GM12872 (cell line): Measurements from ENCODE around the gene CCNK.
A peak's percentile ranks its signal among the peaks of the same experiment; 100 is the strongest.

ENCODE experiments used
- TF ChIP-seq, protein P1 (sequence below): IDR thresholded peaks from 3 replicates; pipeline ENCODE4 v1.5.1; 2011; ENCODE audit warnings: low read depth, mild to moderate bottlenecking, low read length, moderate library complexity; ENCODE audit not compliant: insufficient read depth

CCNK gene

DNA sequence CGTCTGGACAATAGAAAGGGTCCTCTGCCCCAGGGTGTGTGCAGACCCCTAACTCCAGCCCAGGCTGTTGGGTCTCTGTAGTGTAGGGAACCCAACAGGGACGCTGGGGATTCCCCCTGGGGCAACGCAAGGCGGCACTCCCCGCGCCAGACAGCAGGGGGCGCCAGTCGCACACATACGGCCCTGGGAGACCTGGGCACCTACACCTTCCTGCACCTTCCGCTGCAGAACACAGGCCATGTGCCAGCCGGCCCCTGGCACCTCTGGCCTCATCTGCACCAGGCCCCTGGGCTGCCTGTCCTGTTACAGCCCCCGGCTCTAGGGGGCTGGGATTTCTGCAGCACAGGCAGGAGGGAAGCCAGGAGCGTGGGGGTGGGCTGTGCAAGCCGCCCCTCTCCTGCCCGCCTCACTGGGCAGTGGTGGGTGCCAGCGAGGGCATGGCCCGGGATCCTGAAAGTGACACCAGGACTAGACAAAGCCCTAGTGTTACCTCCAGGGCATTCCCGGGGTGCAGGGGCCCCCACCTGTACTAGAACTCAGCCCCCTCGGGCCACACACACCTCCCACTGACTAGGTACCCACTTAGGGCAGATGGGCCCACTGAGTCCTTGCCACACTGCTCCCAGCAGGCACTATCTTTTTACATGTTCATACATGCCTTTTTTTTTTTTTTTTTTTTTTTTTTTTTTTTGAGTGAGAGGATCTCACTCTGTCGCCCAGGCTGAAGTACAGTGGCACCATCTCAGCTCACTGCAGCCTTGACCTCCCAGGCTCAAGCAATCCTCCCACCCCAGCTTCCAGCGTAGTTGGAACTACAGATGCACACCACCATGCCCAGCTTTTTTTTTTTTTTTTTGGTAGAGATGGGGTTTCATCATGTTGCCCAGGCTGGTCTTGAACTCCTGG, 37.5 kb downstream of the CCNK start:
- TF ChIP-seq, protein P1, sequence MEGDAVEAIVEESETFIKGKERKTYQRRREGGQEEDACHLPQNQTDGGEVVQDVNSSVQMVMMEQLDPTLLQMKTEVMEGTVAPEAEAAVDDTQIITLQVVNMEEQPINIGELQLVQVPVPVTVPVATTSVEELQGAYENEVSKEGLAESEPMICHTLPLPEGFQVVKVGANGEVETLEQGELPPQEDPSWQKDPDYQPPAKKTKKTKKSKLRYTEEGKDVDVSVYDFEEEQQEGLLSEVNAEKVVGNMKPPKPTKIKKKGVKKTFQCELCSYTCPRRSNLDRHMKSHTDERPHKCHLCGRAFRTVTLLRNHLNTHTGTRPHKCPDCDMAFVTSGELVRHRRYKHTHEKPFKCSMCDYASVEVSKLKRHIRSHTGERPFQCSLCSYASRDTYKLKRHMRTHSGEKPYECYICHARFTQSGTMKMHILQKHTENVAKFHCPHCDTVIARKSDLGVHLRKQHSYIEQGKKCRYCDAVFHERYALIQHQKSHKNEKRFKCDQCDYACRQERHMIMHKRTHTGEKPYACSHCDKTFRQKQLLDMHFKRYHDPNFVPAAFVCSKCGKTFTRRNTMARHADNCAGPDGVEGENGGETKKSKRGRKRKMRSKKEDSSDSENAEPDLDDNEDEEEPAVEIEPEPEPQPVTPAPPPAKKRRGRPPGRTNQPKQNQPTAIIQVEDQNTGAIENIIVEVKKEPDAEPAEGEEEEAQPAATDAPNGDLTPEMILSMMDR, result peak; percentile 97

DNA sequence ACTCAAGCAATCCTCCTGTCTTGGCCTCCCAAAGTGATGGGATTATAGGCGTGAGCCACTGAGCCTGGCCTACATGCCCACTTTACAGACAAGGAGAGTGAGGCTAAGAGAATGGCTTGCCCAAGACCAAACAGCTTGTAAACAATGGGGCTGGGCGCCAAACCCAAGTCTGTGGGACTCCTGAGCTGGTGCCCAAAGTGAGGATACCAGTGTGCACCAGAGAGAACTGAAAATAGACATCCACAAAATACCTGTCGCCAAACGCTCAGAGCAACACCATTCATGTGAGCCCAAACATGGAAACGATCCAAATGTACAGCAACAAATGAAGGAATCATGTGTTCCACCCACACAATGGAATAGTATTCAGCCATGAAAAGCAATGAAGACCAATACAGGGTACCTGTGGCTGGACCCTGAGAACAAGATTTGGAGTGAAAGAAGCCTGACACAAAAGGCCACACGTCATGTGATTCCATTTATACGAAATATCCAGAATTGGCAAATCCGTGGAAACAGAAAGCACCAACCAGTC, 38.2 kb downstream of the CCNK start:
- TF ChIP-seq, protein P1, result no peak

DNA sequence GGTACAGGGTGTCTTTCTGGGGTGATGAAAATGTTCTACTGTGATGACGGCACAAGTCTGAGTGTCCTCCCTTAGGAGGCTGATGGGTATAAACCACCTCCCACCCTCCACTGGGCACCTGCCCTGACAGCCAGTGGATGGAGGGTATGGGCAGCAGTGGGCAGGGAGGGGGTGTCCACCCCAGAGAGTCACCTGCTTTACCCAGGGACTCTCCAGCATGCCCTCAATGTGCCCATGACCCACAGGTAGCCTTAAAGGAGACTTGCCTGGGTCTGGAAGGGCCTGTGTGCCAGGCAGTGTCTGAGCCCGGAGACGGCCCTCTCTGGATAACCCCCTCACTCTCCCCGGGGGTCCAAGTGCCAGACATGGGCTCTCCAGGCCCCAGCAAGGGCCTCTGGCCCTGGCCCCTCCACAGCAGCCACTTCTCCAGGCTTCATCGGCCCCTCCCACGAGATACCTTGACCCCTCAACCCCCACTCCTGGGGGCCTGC, 38.8 kb downstream of the CCNK start:
- TF ChIP-seq, protein P1, result no peak

DNA sequence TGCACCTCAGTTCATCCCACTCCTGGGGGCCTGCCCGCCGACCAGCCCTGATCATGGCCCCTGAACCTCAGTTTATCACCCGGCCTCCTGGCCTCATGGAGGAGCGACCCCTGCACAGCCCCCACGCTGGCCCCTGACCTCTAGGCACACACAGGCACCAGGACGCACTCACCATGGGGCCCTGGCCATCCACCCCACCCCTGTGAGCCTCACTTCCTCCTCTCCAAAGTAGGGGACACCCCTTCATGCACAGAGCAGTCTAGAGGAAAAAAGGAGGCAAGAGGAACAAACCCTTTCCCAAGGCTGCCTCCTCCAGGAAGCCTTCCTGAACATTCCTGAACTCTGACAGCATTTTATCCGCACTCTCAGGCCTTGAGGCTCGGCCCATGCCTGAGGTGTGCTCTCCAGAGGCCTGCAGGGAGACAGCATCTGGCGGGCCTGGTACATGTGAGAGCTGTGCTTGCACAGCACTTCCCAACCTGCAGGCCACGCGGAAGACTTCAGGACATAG, 39.4 kb downstream of the CCNK start:
- TF ChIP-seq, protein P1, result no peak

DNA sequence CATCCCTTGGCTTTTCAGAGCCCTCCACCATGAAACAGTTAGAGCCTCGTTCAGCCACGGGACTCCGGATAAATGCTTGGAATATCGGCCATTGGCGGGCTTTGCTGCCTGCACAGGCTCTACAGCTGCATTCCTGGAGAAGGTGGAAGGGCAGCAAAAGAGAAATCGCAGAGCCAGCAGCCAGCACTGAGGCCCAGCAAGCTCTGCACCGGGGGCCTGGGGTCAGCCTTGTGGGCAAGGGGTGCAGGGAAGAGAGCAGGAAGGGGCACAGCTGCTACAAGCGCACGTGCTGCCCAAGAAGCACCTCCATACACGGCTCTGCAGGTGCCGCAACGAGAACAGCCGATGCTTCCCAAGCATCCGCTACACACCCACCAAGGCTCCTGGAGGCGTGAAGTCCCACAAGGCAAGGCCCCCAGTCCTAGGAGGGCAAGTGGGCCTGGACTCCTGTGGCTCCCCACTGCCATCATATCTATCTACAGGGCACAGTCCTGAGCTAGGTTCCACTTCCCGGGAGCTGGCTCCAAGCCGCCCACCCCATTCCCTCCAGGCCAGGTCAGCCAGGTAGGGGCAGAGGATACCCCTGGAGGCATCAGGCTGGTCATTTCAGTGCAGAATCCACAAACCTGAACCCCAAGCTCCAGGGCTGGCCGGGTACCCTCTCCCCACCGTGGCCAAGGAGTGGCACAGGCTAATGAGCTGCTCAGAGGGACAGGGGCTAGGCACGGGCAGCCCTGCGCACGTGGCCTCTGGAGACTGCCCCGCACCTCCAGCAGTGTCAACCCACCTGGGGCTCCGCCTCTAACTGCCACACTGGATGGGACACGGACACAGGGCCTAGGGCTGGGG, 40.2 kb downstream of the CCNK start:
- TF ChIP-seq, protein P1, result no peak

DNA sequence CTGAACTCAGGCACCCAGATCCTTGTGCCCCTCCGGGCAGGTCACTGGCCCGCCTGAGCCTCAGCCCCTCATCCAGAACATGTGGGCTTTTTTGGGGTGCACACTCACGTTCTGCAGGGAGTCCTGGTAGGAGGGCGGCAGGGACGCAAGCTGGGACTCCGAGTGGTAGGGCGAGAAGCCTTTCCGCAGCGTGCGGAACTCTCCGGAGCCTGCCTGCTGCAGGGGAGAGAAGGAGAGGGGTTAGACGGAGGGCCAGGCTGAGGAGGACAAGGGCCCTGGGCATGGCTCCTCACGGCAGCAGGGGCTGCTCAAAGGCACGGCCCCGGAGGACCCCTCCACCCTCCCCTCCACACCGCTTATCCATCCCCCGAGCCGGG, 40.8 kb downstream of the CCNK start:
- TF ChIP-seq, protein P1, result no peak

DNA sequence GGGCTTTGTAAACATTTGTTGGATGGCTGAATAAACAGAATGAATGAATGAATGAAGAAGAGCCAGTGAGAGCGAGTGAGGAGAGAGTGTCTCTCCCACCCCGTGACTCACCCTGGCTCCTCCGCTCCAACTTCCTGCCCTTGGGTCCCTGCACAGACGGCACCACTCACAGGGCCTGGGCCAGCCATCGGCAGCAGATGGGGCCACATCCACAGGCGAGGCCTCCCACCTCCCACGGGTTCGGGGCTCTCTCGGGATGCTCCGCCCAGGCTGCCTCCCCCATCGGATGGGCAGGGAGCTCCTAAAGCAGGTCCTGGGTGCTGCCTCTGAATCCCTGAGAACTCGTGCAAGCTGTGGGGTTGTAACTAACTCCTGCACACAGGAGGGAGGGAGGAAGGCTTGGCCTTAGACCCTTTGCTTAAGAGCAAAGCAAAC, 41.3 kb downstream of the CCNK start:
- TF ChIP-seq, protein P1, result no peak
